LNCAP (cell line): ENCODE data around the gene RIC1.

Experiments used
- CTCF ChIP-seq: fragments of 450-650 bp; IDR thresholded peaks from 2 replicates; pipeline ENCODE4 v1.5.1; 2017; ENCODE audit warnings: mild to moderate bottlenecking

RIC1 gene

GRCh38 chr9:5796298-5796697 is 167.4 kb downstream of the RIC1 start:
- no peak for TF ChIP-seq CTCF

GRCh38 chr9:5798581-5798980 is 169.7 kb downstream of the RIC1 start:
- TF ChIP-seq CTCF: no peak

- peak; percentile 97 for TF ChIP-seq CTCF
These were observed 170.4 kb downstream of the RIC1 start for GRCh38 chr9:5799314-5799713.

- no peak for TF ChIP-seq CTCF
These were observed 172.2 kb downstream of the RIC1 start for GRCh38 chr9:5800969-5801738.

GRCh38 chr9:5801739-5802113 is 172.8 kb downstream of the RIC1 start:
- TF ChIP-seq CTCF: no peak

GRCh38 chr9:5805478-5805877 is 176.6 kb downstream of the RIC1 start:
- no peak for TF ChIP-seq CTCF

- no peak for TF ChIP-seq CTCF
These were observed 182.8 kb downstream of the RIC1 start for GRCh38 chr9:5811751-5812150.

GRCh38 chr9:5813824-5814223 is 184.9 kb downstream of the RIC1 start:
- TF ChIP-seq CTCF: no peak
